Measurements from ENCODE around the gene TTC3. TPM values are rescaled to one million over a fixed set of nuclear protein-coding genes. Genes with fewer than 3 reads are reported as not detected.

The TTC3 gene
- total and polyA plus RNA-seq, 4 experiments from 2014 or later, result 36.4 to 171 (median 136) TPM

DNA sequence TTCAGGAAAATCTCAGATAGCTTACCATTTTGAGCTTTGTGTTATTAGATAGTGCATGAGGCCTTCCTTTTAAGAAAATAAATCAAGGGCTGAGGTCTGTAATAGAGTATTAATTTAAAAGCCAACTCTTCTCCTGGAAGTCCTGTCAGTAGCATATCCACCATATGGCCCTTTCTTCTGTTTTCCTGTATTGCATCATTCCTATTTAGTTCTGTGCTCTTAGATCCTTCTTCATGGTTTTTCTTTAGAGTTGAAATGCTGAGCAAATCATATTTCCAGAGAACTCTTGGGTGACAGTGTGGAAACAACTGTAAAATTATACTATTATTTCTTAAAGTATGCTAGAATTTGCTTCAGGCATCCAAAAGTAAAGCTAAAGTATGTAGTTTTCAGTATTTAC lies 91.7 kb downstream of the TTC3 start:
- Mint-ChIP-seq H3K9me3 (peaks cover 0 to 2% (median 0%) of the 10 kb centered on the region in 8 donors), H3K36me3 (peaks cover 27 to 76% of the 10 kb centered on the region in 2 donors), H3K27me3 (no peaks in the 10 kb centered on the region), H3K4me1 (no peaks in the 10 kb centered on the region), H3K27ac (no peak overlapping the region), H3K4me3 (no peak overlapping the region)
- POLR2A ChIA-PET (ENCODE audit: partially characterized antibody), result no interaction called here
- Histone ChIP-seq H3K4me1 (ENCODE audit: insufficient read depth, low read length) (no peaks in the 10 kb centered on the region), H3K9me3 (ENCODE audit: control insufficient read depth in 1 of 2, low read length in 2 of 2) (no peaks in the 10 kb centered on the region), H3K27me3 (ENCODE audit: insufficient read depth, low read length) (no peaks in the 10 kb centered on the region), H3K4me3 (ENCODE audit: low read length in 2 of 2) (no peak overlapping the region), H3K36me3 (ENCODE audit: insufficient read depth, low read length) (peaks cover 32% of the 10 kb centered on the region), H3K27ac (ENCODE audit: low read depth, low read length) (no peak overlapping the region)
- DNase-seq, result no peak
- CTCF ChIA-PET (ENCODE audit: partially characterized antibody), result no interaction called here
- intact Hi-C loops (cut with micrococcal nuclease), result no loop called here

DNA sequence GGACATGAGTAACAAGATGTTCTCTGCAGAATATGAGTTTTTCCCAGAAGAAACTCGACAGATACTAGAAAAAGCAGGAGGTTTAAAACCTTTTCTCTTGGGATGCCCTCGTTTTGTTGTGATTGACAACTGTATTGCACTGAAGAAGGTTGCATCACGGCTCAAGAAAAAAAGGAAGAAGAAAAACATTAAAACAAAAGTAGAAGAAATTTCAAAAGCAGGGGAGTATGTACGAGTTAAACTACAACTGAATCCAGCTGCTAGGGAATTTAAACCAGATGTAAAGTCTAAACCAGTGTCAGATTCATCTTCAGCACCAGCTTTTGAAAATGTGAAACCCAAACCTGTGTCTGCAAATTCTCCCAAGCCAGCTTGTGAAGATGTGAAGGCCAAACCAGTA lies 92.5 kb downstream of the TTC3 start:
- peaks cover 0 to 2% (median 0%) of the 10 kb centered on the region in 8 donors for H3K9me3 Mint-ChIP-seq
- H3K4me3 Mint-ChIP-seq, result no peak overlapping the region
- CTCF ChIA-PET (ENCODE audit: partially characterized antibody), result no interaction called here
- no peaks in the 10 kb centered on the region for H3K27me3 ChIP-seq (ENCODE audit: insufficient read depth, low read length)
- DNase-seq, result no peak
- POLR2A ChIA-PET (ENCODE audit: partially characterized antibody), result no interaction called here
- H3K4me3 ChIP-seq (ENCODE audit: low read length in 2 of 2), result no peak overlapping the region
- no peak overlapping the region for H3K27ac Mint-ChIP-seq
- no peak overlapping the region for H3K27ac ChIP-seq (ENCODE audit: low read depth, low read length)
- no peaks in the 10 kb centered on the region for H3K4me1 Mint-ChIP-seq
- H3K4me1 ChIP-seq (ENCODE audit: insufficient read depth, low read length), result no peaks in the 10 kb centered on the region
- no peaks in the 10 kb centered on the region for H3K27me3 Mint-ChIP-seq
- peaks cover 27 to 78% of the 10 kb centered on the region in 2 donors for H3K36me3 Mint-ChIP-seq
- intact Hi-C loops (cut with micrococcal nuclease), result no loop called here
- H3K36me3 ChIP-seq (ENCODE audit: insufficient read depth, low read length), result peaks cover 32% of the 10 kb centered on the region
- no peaks in the 10 kb centered on the region for H3K9me3 ChIP-seq (ENCODE audit: control insufficient read depth in 1 of 2, low read length in 2 of 2)

DNA sequence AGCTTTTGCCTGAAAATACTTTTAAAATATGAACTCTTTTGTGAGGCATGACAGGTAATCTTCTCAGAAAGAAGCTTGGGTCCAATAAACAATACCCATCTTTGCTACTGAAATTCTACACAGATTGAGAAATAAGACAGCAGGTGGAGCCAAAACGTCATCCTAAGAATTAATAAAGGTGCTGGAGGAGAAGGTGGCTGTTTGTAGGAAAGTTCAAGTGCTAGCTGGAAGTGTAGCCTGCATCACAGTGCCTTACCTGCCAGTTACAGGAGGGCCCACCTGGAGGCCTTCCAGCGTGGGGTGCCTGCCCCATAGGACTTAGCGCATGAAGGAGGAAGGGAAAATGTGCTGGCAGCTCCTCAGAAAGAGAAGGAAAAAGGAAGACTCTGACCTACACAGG lies 93.7 kb downstream of the TTC3 start:
- H3K4me3 Mint-ChIP-seq, result no peak overlapping the region
- H3K27me3 ChIP-seq (ENCODE audit: insufficient read depth, low read length), result no peaks in the 10 kb centered on the region
- no peaks in the 10 kb centered on the region for H3K4me1 ChIP-seq (ENCODE audit: insufficient read depth, low read length)
- H3K36me3 ChIP-seq (ENCODE audit: insufficient read depth, low read length), result peaks cover 27% of the 10 kb centered on the region
- no peak overlapping the region for H3K4me3 ChIP-seq (ENCODE audit: low read length in 2 of 2)
- no peaks in the 10 kb centered on the region for H3K9me3 ChIP-seq (ENCODE audit: control insufficient read depth in 1 of 2, low read length in 2 of 2)
- intact Hi-C loops (cut with micrococcal nuclease), result no loop called here
- POLR2A ChIA-PET (ENCODE audit: partially characterized antibody), result no interaction called here
- H3K36me3 Mint-ChIP-seq, result peaks cover 23 to 80% of the 10 kb centered on the region in 2 donors
- H3K4me1 Mint-ChIP-seq, result no peaks in the 10 kb centered on the region
- no peaks in the 10 kb centered on the region for H3K27me3 Mint-ChIP-seq
- peak in 1 of 5 donors; percentile 6 for DNase-seq
- H3K27ac ChIP-seq (ENCODE audit: low read depth, low read length), result no peak overlapping the region
- peaks cover 0 to 2% (median 0%) of the 10 kb centered on the region in 8 donors for H3K9me3 Mint-ChIP-seq
- CTCF ChIA-PET (ENCODE audit: partially characterized antibody), result no interaction called here
- H3K27ac Mint-ChIP-seq, result peak overlapping the region in 4 of 7 donors; percentile 25 to 79 (median 48)

DNA sequence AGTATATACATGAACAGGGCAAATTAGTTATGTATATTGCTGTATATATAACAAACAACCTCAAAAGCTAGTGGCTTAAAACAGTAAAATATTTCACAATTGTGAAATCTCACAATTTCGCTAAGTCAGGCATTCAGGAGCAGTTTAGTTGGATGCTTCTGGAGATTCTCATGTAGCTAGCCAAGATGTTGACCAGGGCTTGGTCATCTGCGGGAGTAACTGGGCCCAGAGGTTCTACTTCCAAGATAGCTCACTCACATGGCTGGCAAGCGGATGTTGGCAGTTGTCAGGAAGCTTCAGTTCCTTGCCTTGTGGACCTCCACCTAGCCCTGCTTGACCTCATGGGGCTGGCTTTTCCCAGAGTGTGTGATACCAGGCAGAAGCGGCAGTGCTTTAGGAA lies 95.6 kb downstream of the TTC3 start:
- Mint-ChIP-seq H3K4me1 (no peaks in the 10 kb centered on the region), H3K27me3 (no peaks in the 10 kb centered on the region), H3K27ac (no peak overlapping the region), H3K36me3 (peaks cover 37 to 80% of the 10 kb centered on the region in 2 donors), H3K9me3 (peaks cover 0 to 2% (median 0%) of the 10 kb centered on the region in 8 donors), H3K4me3 (no peak overlapping the region)
- Histone ChIP-seq H3K36me3 (ENCODE audit: insufficient read depth, low read length) (peaks cover 31% of the 10 kb centered on the region), H3K4me3 (ENCODE audit: low read length in 2 of 2) (no peak overlapping the region), H3K27ac (ENCODE audit: low read depth, low read length) (no peak overlapping the region), H3K27me3 (ENCODE audit: insufficient read depth, low read length) (no peaks in the 10 kb centered on the region), H3K4me1 (ENCODE audit: insufficient read depth, low read length) (no peaks in the 10 kb centered on the region), H3K9me3 (ENCODE audit: control insufficient read depth in 1 of 2, low read length in 2 of 2) (no peaks in the 10 kb centered on the region)
- ChIA-PET POLR2A (ENCODE audit: partially characterized antibody) (no interaction called here), CTCF (ENCODE audit: partially characterized antibody) (no interaction called here)
- no peak for DNase-seq
- intact Hi-C loops (cut with micrococcal nuclease), result no loop called here

DNA sequence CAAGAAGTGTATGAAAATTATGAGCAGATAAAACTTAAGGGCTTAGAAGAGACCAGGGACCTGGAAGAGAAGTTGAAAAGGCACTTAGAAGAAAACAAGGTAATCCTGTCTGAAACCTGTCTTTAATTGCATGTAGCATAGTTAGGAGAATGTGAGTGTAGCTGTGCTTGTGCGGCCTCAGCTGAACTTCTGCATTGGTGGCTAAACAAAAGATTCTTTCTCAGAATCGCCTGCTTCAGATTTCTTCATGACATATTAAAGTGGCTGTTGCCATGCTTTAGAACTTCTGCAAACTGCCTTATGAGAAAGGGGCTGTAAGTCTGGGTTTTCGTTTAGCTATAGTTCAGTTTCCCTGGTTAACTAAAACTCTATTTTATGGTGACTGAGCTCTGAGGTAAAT lies 99.6 kb downstream of the TTC3 start:
- Mint-ChIP-seq H3K4me1 (peaks cover 0 to 2% (median 0%) of the 10 kb centered on the region in 4 donors), H3K9me3 (no peaks in the 10 kb centered on the region), H3K27me3 (no peaks in the 10 kb centered on the region), H3K27ac (no peak overlapping the region), H3K36me3 (peaks cover 35 to 73% of the 10 kb centered on the region in 2 donors), H3K4me3 (no peak overlapping the region)
- POLR2A ChIA-PET (ENCODE audit: partially characterized antibody), result no interaction called here
- Histone ChIP-seq H3K27ac (ENCODE audit: low read depth, low read length) (no peak overlapping the region), H3K4me3 (ENCODE audit: low read length in 2 of 2) (no peak overlapping the region), H3K9me3 (ENCODE audit: control insufficient read depth in 1 of 2, low read length in 2 of 2) (no peaks in the 10 kb centered on the region), H3K27me3 (ENCODE audit: insufficient read depth, low read length) (no peaks in the 10 kb centered on the region), H3K36me3 (ENCODE audit: insufficient read depth, low read length) (peaks cover 27% of the 10 kb centered on the region), H3K4me1 (ENCODE audit: insufficient read depth, low read length) (no peaks in the 10 kb centered on the region)
- intact Hi-C loops (cut with micrococcal nuclease), result no loop called here
- no peak for DNase-seq
- CTCF ChIA-PET (ENCODE audit: partially characterized antibody), result no interaction called here

DNA sequence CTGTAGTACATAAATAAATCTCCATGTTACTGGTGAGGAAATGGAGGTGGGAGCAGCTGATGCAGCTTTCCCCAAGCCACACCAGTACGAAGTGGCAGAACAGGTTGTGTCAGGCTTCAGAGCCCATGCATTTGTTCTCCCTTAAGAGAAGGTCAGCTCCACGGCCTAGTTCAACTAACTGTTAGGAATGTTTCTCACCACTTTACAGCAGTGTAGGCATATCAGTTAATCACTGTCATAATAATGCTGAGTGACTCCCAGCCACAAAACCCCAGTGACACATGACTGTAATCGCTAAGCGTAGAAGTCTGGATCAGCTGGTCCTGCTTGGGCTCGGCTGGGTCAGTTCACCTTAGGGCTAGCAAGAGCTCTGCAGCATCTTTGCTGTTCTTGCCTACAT lies 103.7 kb downstream of the TTC3 start:
- Mint-ChIP-seq H3K27me3 (no peaks in the 10 kb centered on the region), H3K4me1 (peaks cover 0 to 3% (median 0%) of the 10 kb centered on the region in 4 donors), H3K27ac (no peak overlapping the region), H3K36me3 (peaks cover 60 to 70% of the 10 kb centered on the region in 2 donors), H3K4me3 (no peak overlapping the region), H3K9me3 (peaks cover 0 to 6% (median 1%) of the 10 kb centered on the region in 8 donors)
- H3K9me3 ChIP-seq (ENCODE audit: control insufficient read depth in 1 of 2, low read length in 2 of 2), result no peaks in the 10 kb centered on the region
- H3K4me3 ChIP-seq (ENCODE audit: low read length in 2 of 2), result no peak overlapping the region
- H3K27me3 ChIP-seq (ENCODE audit: insufficient read depth, low read length), result no peaks in the 10 kb centered on the region
- peaks cover 39% of the 10 kb centered on the region for H3K36me3 ChIP-seq (ENCODE audit: insufficient read depth, low read length)
- H3K27ac ChIP-seq (ENCODE audit: low read depth, low read length), result no peak overlapping the region
- CTCF ChIA-PET (ENCODE audit: partially characterized antibody), result interaction anchor here (1.1 kb wide), 1 partner anchor 60 kb away, joined by 3 read pairs; no protein-coding TSS in a partner anchor
- POLR2A ChIA-PET (ENCODE audit: partially characterized antibody), result no interaction called here
- DNase-seq, result no peak
- no peaks in the 10 kb centered on the region for H3K4me1 ChIP-seq (ENCODE audit: insufficient read depth, low read length)
- intact Hi-C loops (cut with micrococcal nuclease), result no loop called here

DNA sequence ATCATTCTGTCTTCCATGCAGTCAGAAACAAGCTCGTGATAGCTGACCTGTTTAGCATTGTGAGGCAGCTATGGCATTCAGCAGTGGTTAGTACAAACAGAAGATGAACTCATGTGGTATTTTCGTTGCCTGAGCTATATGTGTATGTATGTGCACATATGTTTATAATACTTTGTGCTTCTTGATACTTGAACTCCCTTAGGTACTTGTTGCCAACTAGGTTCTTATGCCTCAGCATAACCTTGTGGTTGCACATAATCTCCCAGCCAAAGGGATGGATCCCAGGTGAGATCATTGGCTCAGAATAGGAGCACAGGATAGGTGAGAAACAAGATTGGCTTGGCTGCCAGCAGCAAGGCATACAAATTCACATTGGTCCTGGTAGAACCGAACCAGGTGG lies 108.0 kb downstream of the TTC3 start:
- Histone ChIP-seq H3K4me3 (ENCODE audit: low read length in 2 of 2) (no peak overlapping the region), H3K27me3 (ENCODE audit: insufficient read depth, low read length) (no peaks in the 10 kb centered on the region), H3K4me1 (ENCODE audit: insufficient read depth, low read length) (no peaks in the 10 kb centered on the region), H3K27ac (ENCODE audit: low read depth, low read length) (no peak overlapping the region), H3K36me3 (ENCODE audit: insufficient read depth, low read length) (peaks cover 23% of the 10 kb centered on the region), H3K9me3 (ENCODE audit: control insufficient read depth in 1 of 2, low read length in 2 of 2) (no peaks in the 10 kb centered on the region)
- intact Hi-C loops (cut with micrococcal nuclease), result no loop called here
- Mint-ChIP-seq H3K27me3 (no peaks in the 10 kb centered on the region), H3K27ac (peak overlapping the region in 2 of 7 donors; percentile 15 to 23), H3K4me3 (no peak overlapping the region), H3K9me3 (peaks cover 0 to 6% (median 1%) of the 10 kb centered on the region in 8 donors), H3K36me3 (peaks cover 54 to 63% of the 10 kb centered on the region in 2 donors), H3K4me1 (peaks cover 0 to 9% (median 4%) of the 10 kb centered on the region in 4 donors)
- ChIA-PET POLR2A (ENCODE audit: partially characterized antibody) (no interaction called here), CTCF (ENCODE audit: partially characterized antibody) (no interaction called here)
- no peak for DNase-seq

DNA sequence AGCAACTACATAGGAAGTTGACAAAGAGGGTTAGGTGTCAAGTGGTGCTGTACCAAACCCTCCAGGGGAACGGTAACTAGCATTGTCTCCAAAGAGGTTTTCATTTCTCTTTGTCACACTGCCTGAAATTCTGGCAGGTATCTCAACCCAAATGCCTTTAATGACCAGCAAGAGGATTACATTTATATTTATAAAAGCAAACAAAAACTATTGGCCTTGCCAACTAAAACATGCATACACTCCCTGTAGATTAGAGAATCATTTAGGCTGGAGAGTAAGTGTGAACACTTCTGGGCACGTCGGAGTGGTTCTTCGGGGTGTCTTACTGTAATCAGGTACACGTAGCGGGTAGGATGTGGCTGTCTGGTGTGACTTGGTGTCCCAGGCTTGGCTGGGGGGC lies 109.2 kb downstream of the TTC3 start:
- H3K27me3 Mint-ChIP-seq, result no peaks in the 10 kb centered on the region
- POLR2A ChIA-PET (ENCODE audit: partially characterized antibody), result no interaction called here
- H3K4me3 Mint-ChIP-seq, result no peak overlapping the region
- Histone ChIP-seq H3K4me1 (ENCODE audit: insufficient read depth, low read length) (no peaks in the 10 kb centered on the region), H3K9me3 (ENCODE audit: control insufficient read depth in 1 of 2, low read length in 2 of 2) (no peaks in the 10 kb centered on the region), H3K4me3 (ENCODE audit: low read length in 2 of 2) (no peak overlapping the region), H3K36me3 (ENCODE audit: insufficient read depth, low read length) (peaks cover 21% of the 10 kb centered on the region), H3K27ac (ENCODE audit: low read depth, low read length) (no peak overlapping the region), H3K27me3 (ENCODE audit: insufficient read depth, low read length) (no peaks in the 10 kb centered on the region)
- H3K27ac Mint-ChIP-seq, result peak overlapping the region in 1 of 7 donors; percentile 31
- intact Hi-C loops (cut with micrococcal nuclease), result no loop called here
- DNase-seq, result no peak
- H3K9me3 Mint-ChIP-seq, result peaks cover 0 to 6% (median 1%) of the 10 kb centered on the region in 8 donors
- H3K36me3 Mint-ChIP-seq, result peaks cover 55 to 61% of the 10 kb centered on the region in 2 donors
- H3K4me1 Mint-ChIP-seq, result peaks cover 0 to 9% (median 4%) of the 10 kb centered on the region in 4 donors
- CTCF ChIA-PET (ENCODE audit: partially characterized antibody), result no interaction called here
